Activated CD4-positive, alpha-beta T cell treated with anti-CD3 and anti-CD28 coated beads, Interleukin-2, amount 10 ng/mL, durations not matched to agents 7 days and 5 days (primary cell): ENCODE results near the gene STAP2. TPM values are rescaled to one million over a fixed set of nuclear protein-coding genes. Genes with fewer than 3 reads are reported as not detected.
A peak's percentile ranks its signal among the peaks of the same experiment; 100 is the strongest.

Experiments
- CTCF ChIA-PET: fragments of 350-600 bp; sonication (Branson Sonifier 250); formaldehyde crosslinking; loops from one replicate; lab custom pipeline; 2021; ENCODE audit warnings: antibody characterized with exemption; lab: Charles Lee
- POLR2A ChIA-PET: fragments of 350-600 bp; sonication (Branson Sonifier 250); formaldehyde crosslinking; loops from one replicate; lab custom pipeline; 2021; ENCODE audit warnings: antibody characterized with exemption; lab: Charles Lee
- DNase-seq: peaks from one replicate; pipeline ENCODE4 v3.0.0-alpha.2; 2020
- H3K27ac Mint-ChIP-seq: one replicate; pipeline ENCODE4 v1.8.0; 2021; ENCODE audit warnings: mild to moderate bottlenecking, moderate library complexity, mixed read lengths
- H3K27me3 Mint-ChIP-seq: one replicate; pipeline ENCODE4 v1.8.0; 2021; ENCODE audit warnings: mixed read lengths
- H3K36me3 Mint-ChIP-seq: one replicate; pipeline ENCODE4 v1.8.0; 2021; ENCODE audit warnings: low read depth, mixed read lengths
- H3K4me1 Mint-ChIP-seq: one replicate; pipeline ENCODE4 v1.8.0; 2021; ENCODE audit warnings: mixed read lengths
- H3K4me3 Mint-ChIP-seq: one replicate; pipeline ENCODE4 v1.8.0; 2021; ENCODE audit warnings: mild to moderate bottlenecking, moderate library complexity, mixed read lengths
- H3K9me3 Mint-ChIP-seq: one replicate; pipeline ENCODE4 v1.8.0; 2021; ENCODE audit warnings: mixed read lengths
- total RNA-seq, 2 experiments: library from RNA; stranded (reverse); gene quantifications; one replicate each; pipeline ENCODE4 v1.2.3, GENCODE V29; 2021

Gene STAP2
- total RNA-seq, 2 experiments from 2014 or later, result 10.4 to 11.9 TPM

- Mint-ChIP-seq H3K4me3 (peak overlapping the region; percentile 83), H3K36me3 (peaks cover 5% of the 10 kb centered on the region)
- POLR2A ChIA-PET, result interaction anchor here (0.9 kb wide), 1 partner anchor 14 kb away, joined by 6 read pairs; no protein-coding TSS in a partner anchor
These were observed 10.2 kb downstream of the STAP2 start for GRCh38 chr19:4328243-4328990.

GRCh38 chr19:4327877-4328242 is 10.8 kb downstream of the STAP2 start:
- CTCF ChIA-PET, result interaction anchor here (1.1 kb wide), 1 partner anchor 9 kb away, joined by 4 read pairs; no protein-coding TSS in a partner anchor

More at GRCh38 chr19:4328243-4328990, 10.2 kb downstream of the STAP2 start:
- no peaks in the 10 kb centered on the region for H3K9me3 Mint-ChIP-seq
- CTCF ChIA-PET, result interaction anchor here (1.1 kb wide), 1 partner anchor 9 kb away, joined by 4 read pairs; no protein-coding TSS in a partner anchor
- H3K4me1 Mint-ChIP-seq, result peaks cover 27% of the 10 kb centered on the region
- H3K27ac Mint-ChIP-seq, result peak overlapping the region; percentile 95
- peak; percentile 98 for DNase-seq
- H3K27me3 Mint-ChIP-seq, result peaks cover 6% of the 10 kb centered on the region

DNA sequence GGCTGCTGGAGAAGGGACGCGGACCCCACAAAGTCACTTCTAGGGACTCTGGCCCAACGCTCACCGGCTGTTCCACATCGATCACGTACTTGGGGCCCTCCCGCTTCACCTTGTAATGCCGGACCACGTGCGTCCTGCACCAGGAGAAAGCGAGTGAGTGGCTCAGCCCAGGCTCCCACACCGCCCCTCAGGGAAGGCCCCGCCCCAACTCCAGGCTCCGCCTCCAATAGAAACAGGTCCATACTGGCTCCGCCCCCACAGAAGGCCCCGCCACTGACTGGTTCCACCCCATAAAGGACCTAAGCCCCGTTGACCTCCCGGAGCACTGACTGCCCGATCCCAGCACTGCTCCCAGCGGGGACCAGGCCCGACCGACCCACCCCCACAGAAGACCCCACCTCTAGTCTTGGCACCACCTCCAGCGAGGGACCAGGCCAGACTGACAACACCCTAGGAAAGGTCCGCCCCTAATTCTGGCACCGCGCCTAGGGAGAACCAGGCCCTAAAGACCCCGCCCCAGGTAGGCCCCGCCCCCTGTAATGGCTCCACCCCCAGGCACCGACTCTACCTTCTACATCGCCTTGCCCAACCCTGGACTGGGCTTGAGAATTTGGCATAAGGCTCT is 11.3 kb downstream of the STAP2 start:
- H3K4me1 Mint-ChIP-seq, result peaks cover 27% of the 10 kb centered on the region

More at GRCh38 chr19:4327877-4328242, 10.8 kb downstream of the STAP2 start:
- H3K9me3 Mint-ChIP-seq, result no peaks in the 10 kb centered on the region
- H3K27me3 Mint-ChIP-seq, result peaks cover 6% of the 10 kb centered on the region
- peaks cover 27% of the 10 kb centered on the region for H3K4me1 Mint-ChIP-seq
- peaks cover 5% of the 10 kb centered on the region for H3K36me3 Mint-ChIP-seq
- POLR2A ChIA-PET, result interaction anchor here (0.9 kb wide), 1 partner anchor 15 kb away, joined by 6 read pairs; no protein-coding TSS in a partner anchor
- peak overlapping the region; percentile 83 for H3K4me3 Mint-ChIP-seq
- no peak for DNase-seq
- H3K27ac Mint-ChIP-seq, result peak overlapping the region; percentile 95

DNA sequence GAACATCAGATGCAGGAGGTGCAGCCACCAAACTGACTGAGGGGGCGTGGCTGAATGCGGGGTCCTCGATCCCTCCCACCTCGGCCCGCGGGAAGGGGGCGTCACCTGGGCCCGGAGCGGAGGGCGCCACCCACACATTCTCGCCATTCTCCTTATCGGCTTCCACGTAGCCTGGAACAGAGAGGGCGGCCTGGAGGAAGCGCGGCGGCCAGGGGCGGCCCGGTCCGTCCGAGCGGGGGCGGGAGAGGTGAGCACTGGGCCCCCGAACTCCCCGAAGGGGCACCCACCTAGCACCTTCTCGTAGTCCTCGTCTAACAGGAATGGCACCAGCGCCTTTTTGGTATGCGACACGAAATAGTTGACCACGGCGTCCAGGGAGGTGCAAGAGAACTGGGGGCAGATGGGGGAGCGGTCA is 11.8 kb downstream of the STAP2 start:
- ChIA-PET POLR2A (no interaction called here), CTCF (no interaction called here)
- H3K9me3 Mint-ChIP-seq, result no peaks in the 10 kb centered on the region
- DNase-seq, result no peak
- no peak overlapping the region for H3K27ac Mint-ChIP-seq
- H3K4me1 Mint-ChIP-seq, result peaks cover 27% of the 10 kb centered on the region
- H3K36me3 Mint-ChIP-seq, result peaks cover 5% of the 10 kb centered on the region
- peak overlapping the region; percentile 83 for H3K4me3 Mint-ChIP-seq
- H3K27me3 Mint-ChIP-seq, result peaks cover 6% of the 10 kb centered on the region

More for the DNA sequence above, 11.3 kb downstream of the STAP2 start:
- no peaks in the 10 kb centered on the region for H3K9me3 Mint-ChIP-seq
- peak overlapping the region; percentile 95 for H3K27ac Mint-ChIP-seq
- DNase-seq, result peak; percentile 84
- peaks cover 6% of the 10 kb centered on the region for H3K27me3 Mint-ChIP-seq
- peak overlapping the region; percentile 83 for H3K4me3 Mint-ChIP-seq
- peaks cover 5% of the 10 kb centered on the region for H3K36me3 Mint-ChIP-seq
- CTCF ChIA-PET, result interaction anchor here (1.1 kb wide), 1 partner anchor 8 kb away, joined by 4 read pairs; no protein-coding TSS in a partner anchor
- POLR2A ChIA-PET, result interaction anchor here (0.9 kb wide), 1 partner anchor 15 kb away, joined by 6 read pairs; no protein-coding TSS in a partner anchor

DNA sequence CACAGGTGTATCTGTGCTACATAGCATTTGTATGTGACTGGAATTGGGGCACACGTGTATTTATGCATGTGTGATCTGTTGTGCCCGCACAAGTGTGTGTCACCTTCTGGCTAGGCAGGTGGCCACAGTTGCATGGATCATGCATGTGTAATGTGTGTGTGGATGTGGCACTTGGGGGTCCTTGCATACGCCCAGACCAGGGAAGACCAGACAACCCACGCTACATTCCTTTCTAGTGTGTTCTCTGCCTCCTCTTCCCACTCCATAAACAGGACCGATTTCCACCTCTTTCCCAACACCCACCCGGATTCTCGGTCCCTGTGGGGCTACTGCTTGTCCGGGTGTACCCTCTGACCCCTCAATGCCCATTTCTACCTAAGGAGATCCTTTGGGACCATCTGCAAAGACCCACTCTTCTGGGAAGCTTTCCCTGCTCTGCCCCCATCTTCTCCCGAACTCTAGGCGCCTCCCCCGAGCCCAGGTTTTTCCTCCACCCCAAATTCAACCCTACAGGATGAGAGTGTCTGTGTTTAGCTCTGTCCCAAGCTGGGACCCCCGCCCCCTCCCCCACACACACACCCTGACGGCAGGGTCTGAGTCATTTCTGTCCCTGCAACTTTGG is 12.3 kb downstream of the STAP2 start:
- H3K27me3 Mint-ChIP-seq, result peaks cover 6% of the 10 kb centered on the region
- no peaks in the 10 kb centered on the region for H3K9me3 Mint-ChIP-seq
- CTCF ChIA-PET, result interaction anchor here (0.7 to 3.1 kb wide), 2 partner anchors 16 to 153 kb away, joined by 3 to 11 read pairs; partner anchors contain the start of gene MPND
- peaks cover 5% of the 10 kb centered on the region for H3K36me3 Mint-ChIP-seq
- no peak for DNase-seq
- H3K4me1 Mint-ChIP-seq, result peaks cover 27% of the 10 kb centered on the region
- peak overlapping the region; percentile 44 for H3K4me3 Mint-ChIP-seq
- POLR2A ChIA-PET, result no interaction called here
- H3K27ac Mint-ChIP-seq, result no peak overlapping the region

DNA sequence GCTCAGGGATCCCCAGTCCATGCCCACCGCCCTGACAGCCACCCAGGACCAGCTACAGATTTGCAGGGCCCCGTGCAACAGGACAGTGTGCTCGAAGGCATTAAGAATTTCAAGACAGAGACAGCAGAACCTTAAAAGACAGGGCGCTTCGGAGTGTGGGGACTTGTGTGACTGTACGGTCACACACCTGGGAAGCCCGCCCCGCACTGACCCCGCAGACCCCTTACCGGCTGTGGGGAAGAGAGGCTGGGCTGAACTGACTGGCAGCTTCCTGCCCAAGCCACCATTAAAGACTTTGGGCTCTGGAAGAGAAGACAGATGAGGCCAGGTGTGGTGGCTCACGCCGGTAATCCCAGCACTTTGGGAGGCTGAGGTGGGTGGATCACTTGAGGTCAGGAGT is 14.4 kb downstream of the STAP2 start:
- ChIA-PET POLR2A (no interaction called here), CTCF (interaction anchor here (1.0 to 3.1 kb wide), 3 partner anchors 18 to 76 kb away, joined by 3 to 11 read pairs (median 8); partner anchors contain the start of genes MPND and SH3GL1)
- H3K27me3 Mint-ChIP-seq, result peaks cover 6% of the 10 kb centered on the region
- H3K4me3 Mint-ChIP-seq, result no peak overlapping the region
- peaks cover 12% of the 10 kb centered on the region for H3K9me3 Mint-ChIP-seq
- H3K4me1 Mint-ChIP-seq, result peaks cover 24% of the 10 kb centered on the region
- no peak for DNase-seq
- H3K36me3 Mint-ChIP-seq, result peaks cover 15% of the 10 kb centered on the region
- H3K27ac Mint-ChIP-seq, result no peak overlapping the region

DNA sequence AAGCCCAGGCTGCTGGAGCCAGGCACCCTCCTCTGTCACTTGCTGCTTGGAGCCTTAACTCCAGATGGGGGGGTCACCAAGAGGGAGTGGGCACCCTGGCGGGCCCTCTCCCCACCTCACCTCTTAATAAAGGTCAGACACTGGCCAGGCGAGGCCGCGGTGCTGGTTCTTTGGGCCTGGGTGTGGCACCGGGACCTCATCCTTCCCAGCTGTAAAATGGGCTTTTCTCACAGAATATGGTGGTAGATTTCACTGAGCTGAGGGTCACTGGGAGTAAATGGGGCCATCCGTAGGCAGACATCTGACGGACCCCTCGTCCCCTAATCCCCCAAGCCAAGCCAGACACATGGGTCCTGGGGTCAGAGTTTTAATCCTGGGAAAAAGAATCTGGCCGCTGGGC is 14.9 kb downstream of the STAP2 start:
- POLR2A ChIA-PET, result no interaction called here
- no peak for DNase-seq
- CTCF ChIA-PET, result interaction anchor here (0.7 to 3.1 kb wide), 6 partner anchors 9 to 76 kb away, joined by 3 to 11 read pairs (median 6); partner anchors contain the start of genes MPND and SH3GL1
- Mint-ChIP-seq H3K4me3 (no peak overlapping the region), H3K27ac (no peak overlapping the region), H3K36me3 (peaks cover 21% of the 10 kb centered on the region), H3K4me1 (peaks cover 21% of the 10 kb centered on the region), H3K9me3 (peaks cover 15% of the 10 kb centered on the region), H3K27me3 (peaks cover 6% of the 10 kb centered on the region)

GRCh38 chr19:4322942-4323665 is 15.5 kb downstream of the STAP2 start:
- H3K9me3 Mint-ChIP-seq, result peaks cover 20% of the 10 kb centered on the region
- CTCF ChIA-PET, result interaction anchor here (0.7 to 2.4 kb wide), 7 partner anchors 10 to 77 kb away, joined by 3 to 8 read pairs (median 4); partner anchors contain the start of gene SH3GL1
- H3K4me3 Mint-ChIP-seq, result no peak overlapping the region
- H3K36me3 Mint-ChIP-seq, result peaks cover 23% of the 10 kb centered on the region
- POLR2A ChIA-PET, result no interaction called here
- H3K4me1 Mint-ChIP-seq, result peaks cover 18% of the 10 kb centered on the region
- peaks cover 6% of the 10 kb centered on the region for H3K27me3 Mint-ChIP-seq
- no peak overlapping the region for H3K27ac Mint-ChIP-seq
- no peak for DNase-seq

DNA sequence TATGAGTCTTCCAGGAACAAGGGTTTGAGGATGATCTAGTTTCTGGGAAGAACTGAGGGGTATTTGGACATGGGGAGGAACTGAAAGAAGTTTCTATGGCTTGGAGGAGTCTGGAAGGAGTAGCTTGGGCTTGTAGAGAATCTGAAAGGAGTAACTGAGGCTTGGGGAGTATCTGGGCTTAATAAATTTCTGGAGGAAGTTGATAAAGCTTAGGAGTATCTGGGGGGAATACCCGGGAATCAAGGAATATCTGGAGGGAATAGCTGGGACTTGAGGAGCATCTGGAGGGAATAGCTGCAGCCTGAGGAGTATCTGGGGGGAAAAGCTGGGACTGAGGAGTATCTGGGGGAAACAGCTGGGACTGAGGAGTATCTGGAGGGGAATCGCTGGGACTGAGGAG is 18.2 kb downstream of the STAP2 start:
- DNase-seq, result no peak
- H3K36me3 Mint-ChIP-seq, result peaks cover 25% of the 10 kb centered on the region
- no peaks in the 10 kb centered on the region for H3K27me3 Mint-ChIP-seq
- CTCF ChIA-PET, result interaction anchor here (1.0 to 1.7 kb wide), 5 partner anchors 11 to 57 kb away, joined by 3 to 5 read pairs (median 3); no protein-coding TSS in a partner anchor
- H3K9me3 Mint-ChIP-seq, result peaks cover 21% of the 10 kb centered on the region
- H3K4me3 Mint-ChIP-seq, result no peak overlapping the region
- H3K27ac Mint-ChIP-seq, result no peak overlapping the region
- POLR2A ChIA-PET, result no interaction called here
- H3K4me1 Mint-ChIP-seq, result peaks cover 2% of the 10 kb centered on the region

- Mint-ChIP-seq H3K27me3 (no peaks in the 10 kb centered on the region), H3K4me1 (peaks cover 2% of the 10 kb centered on the region), H3K27ac (peak overlapping the region; percentile 37), H3K9me3 (peaks cover 21% of the 10 kb centered on the region), H3K36me3 (peaks cover 24% of the 10 kb centered on the region), H3K4me3 (no peak overlapping the region)
- ChIA-PET CTCF (interaction anchor here (0.8 to 1.7 kb wide), 4 partner anchors 9 to 52 kb away, joined by 3 to 5 read pairs (median 4); no protein-coding TSS in a partner anchor), POLR2A (no interaction called here)
- DNase-seq, result no peak
These were observed 19.4 kb downstream of the STAP2 start for GRCh38 chr19:4319067-4319718.

DNA sequence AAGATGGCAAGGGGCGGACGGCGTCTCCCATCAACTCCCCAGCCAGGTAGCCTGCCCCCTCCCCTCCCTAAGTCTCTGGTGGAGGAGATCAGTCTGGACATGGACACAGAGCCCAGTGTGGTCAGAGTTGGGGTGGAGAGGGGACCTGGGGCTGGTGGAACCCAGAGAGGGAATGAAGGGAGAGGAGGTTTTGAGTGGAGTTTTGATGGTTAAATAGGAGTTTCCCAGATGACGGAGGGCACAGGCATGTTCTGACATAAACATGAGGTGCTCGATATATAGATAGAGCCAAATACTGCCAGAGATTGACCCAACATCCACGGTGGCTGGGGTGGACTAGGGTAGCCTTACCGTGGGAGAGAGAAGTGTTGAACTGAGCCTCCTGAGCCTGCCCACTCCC is 20.2 kb downstream of the STAP2 start:
- CTCF ChIA-PET, result no interaction called here
- Mint-ChIP-seq H3K27me3 (no peaks in the 10 kb centered on the region), H3K27ac (no peak overlapping the region), H3K36me3 (peaks cover 24% of the 10 kb centered on the region), H3K9me3 (peaks cover 21% of the 10 kb centered on the region), H3K4me3 (no peak overlapping the region), H3K4me1 (peaks cover 2% of the 10 kb centered on the region)
- POLR2A ChIA-PET, result no interaction called here
- no peak for DNase-seq
